Fibroblast of skin of left quadriceps (primary cell): ENCODE data around the gene C8B.

Source experiments
- DNase-seq, 2 experiments: peaks; one replicate each; pipeline ENCODE4 v3.0.0-alpha.2; 2013; ENCODE audit warnings: low read depth in 2 of 2

Gene C8B

GRCh38 chr1:56901716-56902115, 64.1 kb downstream of the C8B start:
- no peak for DNase-seq

DNA sequence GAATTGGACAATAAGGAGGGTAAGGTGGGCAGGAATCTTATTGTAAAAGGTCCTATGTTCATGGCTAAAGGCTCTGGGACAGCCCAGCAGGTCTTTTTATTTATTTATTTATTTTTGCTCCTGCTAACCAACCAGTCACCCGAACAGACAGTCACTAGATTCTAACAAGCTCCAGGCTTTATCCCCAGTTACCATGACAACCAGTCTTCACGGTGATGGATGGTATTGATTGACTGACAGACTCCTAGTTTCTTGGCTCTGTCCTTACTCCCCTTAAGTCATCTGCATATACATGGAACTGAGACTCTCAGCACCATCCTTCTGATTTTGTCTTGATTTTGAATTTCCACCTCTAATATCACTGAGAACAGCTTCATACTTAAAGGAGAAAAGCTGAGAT, 66.9 kb downstream of the C8B start:
- DNase-seq = no peak

DNA sequence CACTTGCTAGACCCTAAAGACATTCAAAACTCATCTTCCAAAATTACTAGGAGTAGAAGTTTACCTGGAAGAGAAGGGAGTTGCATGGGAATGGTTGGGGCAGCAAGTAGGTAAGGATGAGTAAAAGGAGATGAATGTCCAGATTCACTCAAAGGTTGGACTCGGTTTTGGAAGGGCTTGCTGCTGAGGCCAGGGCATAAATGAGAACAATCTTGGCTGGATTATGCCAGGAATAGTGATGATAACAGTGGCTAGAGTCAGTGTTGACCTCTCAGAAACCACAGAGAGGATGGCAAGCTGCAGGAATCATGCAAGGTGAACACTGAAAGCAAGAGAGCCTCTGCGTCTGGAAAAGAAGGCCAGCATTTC, 67.8 kb downstream of the C8B start:
- DNase-seq = no peak

DNA sequence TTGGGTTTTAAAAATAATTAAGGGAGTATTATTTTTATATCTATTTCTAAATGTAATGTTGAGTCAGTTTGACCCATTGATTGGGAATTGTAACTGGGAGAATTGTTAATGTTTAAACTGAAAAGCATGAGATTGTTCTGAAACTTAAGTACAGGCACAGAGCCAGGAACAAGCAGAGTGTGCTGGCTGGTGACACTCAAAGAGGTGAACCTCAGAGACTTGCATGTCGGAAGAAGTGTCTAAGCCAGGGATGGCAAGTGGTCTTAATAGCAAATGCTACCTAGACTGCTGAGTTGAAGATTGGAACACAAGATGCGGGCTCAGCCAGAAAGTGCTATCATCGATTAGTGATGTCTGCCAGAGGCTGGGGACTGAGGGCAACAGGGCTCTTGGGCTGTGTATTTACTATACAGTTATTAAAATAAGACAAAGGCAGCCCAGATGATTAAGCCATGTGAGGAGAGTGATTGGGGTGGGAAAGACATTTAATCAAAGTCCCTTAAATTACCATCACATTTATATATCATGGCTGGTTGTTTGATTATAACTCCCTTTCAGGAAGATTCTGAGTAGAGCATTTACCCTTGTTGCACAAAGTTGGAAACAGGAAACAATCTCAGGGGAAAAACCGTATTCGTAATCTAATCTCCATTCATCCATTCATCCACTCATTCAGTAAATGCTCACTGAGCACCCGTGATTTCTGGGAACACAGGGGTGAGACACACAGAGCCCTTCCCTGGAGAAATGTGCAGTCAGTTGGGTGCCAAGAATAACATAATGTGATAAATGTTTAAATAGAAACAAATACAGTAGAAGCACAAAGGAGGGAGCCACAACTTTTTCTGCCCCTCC, 68.4 kb downstream of the C8B start:
- no peak for DNase-seq

- DNase-seq = no peak
These were observed 71.8 kb downstream of the C8B start for GRCh38 chr1:56894014-56894413.

GRCh38 chr1:56890229-56890628, 75.6 kb downstream of the C8B start:
- DNase-seq = no peak

DNA sequence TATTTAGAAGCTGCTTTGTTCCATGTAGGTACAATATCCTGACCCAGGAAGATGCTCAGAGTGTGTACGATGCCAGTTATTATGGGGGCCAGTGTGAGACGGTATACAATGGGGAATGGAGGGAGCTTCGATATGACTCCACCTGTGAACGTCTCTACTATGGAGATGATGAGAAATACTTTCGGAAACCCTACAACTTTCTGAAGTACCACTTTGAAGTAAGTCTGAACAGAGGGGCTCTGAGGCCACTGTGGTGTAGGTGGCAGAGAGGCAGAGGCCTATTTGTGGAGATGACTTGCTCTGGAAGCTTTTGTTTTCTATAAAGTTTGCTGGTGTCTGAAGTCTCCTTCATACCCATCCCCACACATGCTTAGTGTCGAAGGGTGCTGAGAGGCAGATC, 84.4 kb downstream of the C8B start:
- DNase-seq = no peak

DNA sequence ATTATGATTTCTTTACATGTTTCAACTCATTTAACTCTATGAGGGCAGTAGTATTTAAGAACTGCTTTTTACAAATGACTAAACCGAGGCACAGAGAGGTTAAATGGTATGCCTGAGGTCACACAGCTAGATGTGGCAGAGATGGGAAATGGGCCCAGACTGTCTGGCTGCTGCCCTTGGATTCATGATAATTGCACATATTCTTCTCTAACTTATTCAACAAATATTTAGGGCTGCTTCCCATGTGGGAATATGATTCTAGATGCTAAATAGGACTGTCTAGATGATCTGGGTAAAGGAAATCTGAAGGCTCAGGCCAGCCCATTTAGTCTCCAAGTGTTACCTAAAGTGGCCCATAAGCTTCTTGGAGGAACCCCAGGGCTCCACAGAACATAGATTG, 85.0 kb downstream of the C8B start:
- DNase-seq = no peak
